ENCODE data around the gene LPP. TPM values are rescaled to one million over a fixed set of nuclear protein-coding genes. Genes with fewer than 3 reads are reported as not detected.

LPP gene
- total RNA-seq, 1 experiment from 2014 or later = 148 TPM

DNA sequence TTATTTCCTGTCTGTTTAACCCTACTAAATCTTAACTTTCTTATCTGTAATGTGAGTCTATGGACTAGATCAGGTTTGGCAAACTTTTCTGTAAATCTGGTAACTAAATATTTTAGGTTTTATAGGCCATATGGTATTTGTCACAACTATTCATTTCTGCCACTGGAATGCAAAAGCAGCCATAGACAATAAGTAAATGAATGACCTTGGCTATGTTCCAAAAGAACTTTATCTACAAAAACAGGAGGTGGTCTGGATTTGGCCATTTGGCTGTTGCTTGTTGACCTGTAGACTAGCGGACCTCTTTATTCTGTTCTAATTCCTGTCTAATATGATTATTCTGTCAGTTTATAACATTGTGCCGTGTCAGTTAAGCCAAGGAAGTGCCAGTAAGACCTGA, 314.2 kb downstream of the LPP start:
- intact Hi-C loops (cut with micrococcal nuclease; ENCODE audit: unreplicated experiment) = no loop called here
- no peaks in the 10 kb centered on the region for H3K4me1 ChIP-seq (replicated peaks; ENCODE audit: insufficient read depth)
- H3K27ac ChIP-seq = no peak overlapping the region
- no peaks in the 10 kb centered on the region for H3K27me3 ChIP-seq (ENCODE audit: insufficient read depth, low read depth)
- H2AFZ ChIP-seq = no peak overlapping the region
- POLR2A ChIA-PET (ENCODE audit: unreplicated experiment) = interaction anchor here (0.6 kb wide), 1 partner anchor 728 kb away, joined by 3 read pairs; no protein-coding TSS in a partner anchor
- no peaks in the 10 kb centered on the region for H3K9me3 ChIP-seq (ENCODE audit: insufficient read depth, low read depth)
- TF ChIP-seq EZH2 (IDR thresholded peaks at IDR 0.05; ENCODE audit: low read depth) = no peak
- TF ChIP-seq, protein P1, sequence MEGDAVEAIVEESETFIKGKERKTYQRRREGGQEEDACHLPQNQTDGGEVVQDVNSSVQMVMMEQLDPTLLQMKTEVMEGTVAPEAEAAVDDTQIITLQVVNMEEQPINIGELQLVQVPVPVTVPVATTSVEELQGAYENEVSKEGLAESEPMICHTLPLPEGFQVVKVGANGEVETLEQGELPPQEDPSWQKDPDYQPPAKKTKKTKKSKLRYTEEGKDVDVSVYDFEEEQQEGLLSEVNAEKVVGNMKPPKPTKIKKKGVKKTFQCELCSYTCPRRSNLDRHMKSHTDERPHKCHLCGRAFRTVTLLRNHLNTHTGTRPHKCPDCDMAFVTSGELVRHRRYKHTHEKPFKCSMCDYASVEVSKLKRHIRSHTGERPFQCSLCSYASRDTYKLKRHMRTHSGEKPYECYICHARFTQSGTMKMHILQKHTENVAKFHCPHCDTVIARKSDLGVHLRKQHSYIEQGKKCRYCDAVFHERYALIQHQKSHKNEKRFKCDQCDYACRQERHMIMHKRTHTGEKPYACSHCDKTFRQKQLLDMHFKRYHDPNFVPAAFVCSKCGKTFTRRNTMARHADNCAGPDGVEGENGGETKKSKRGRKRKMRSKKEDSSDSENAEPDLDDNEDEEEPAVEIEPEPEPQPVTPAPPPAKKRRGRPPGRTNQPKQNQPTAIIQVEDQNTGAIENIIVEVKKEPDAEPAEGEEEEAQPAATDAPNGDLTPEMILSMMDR (conservative IDR thresholded peaks at IDR 0.05) = no peak
- H3K79me2 ChIP-seq (ENCODE audit: low read depth) = no peaks in the 10 kb centered on the region
- H3K9me2 ChIP-seq (ENCODE audit: insufficient read depth) = no peaks in the 10 kb centered on the region
- no peak overlapping the region for H3K4me3 ChIP-seq
- no peaks in the 10 kb centered on the region for H4K20me1 ChIP-seq (ENCODE audit: insufficient read depth)
- H3K36me3 ChIP-seq (ENCODE audit: low read depth) = no peaks in the 10 kb centered on the region
- no peak overlapping the region for H3K4me2 ChIP-seq
- H3F3A ChIP-seq (ENCODE audit: insufficient read depth, low read depth) = peaks cover 11% of the 10 kb centered on the region; the same call in 1 of the 2 replicates
- no TSS peak for BruUV-seq (replicated peaks)
- CTCF ChIA-PET = no interaction called here
- DNase-seq = no peak

DNA sequence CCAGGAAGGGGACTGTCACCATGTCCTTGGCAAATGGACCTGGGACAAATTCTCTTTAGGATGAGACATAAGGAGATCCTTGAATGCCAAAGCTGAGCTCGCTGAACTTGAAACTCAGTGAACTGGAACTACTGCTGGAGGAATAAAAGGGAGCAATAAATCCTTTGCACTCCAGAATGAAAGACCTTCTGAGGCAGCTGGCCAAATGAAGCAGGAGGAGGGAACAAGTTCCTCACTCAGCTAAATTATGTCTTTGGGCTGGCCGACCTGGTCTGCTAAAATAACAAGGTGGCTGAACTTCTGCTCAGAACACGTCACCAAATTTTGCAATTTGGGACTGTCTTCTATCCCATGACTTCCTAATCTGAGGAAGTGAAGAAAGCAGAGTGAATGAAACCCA, 314.7 kb downstream of the LPP start:
- Histone ChIP-seq H3K9me2 (ENCODE audit: insufficient read depth) (no peaks in the 10 kb centered on the region), H3F3A (ENCODE audit: insufficient read depth, low read depth) (peaks cover 9% of the 10 kb centered on the region; the same call in 1 of the 2 replicates), H2AFZ (no peak overlapping the region), H4K20me1 (ENCODE audit: insufficient read depth) (no peaks in the 10 kb centered on the region), H3K36me3 (ENCODE audit: low read depth) (no peaks in the 10 kb centered on the region), H3K27ac (no peak overlapping the region), H3K4me2 (no peak overlapping the region), H3K79me2 (ENCODE audit: low read depth) (no peaks in the 10 kb centered on the region), H3K9me3 (ENCODE audit: insufficient read depth, low read depth) (no peaks in the 10 kb centered on the region), H3K4me1 (replicated peaks; ENCODE audit: insufficient read depth) (no peaks in the 10 kb centered on the region; the same call in 1 of the 2 replicates), H3K4me3 (no peak overlapping the region), H3K27me3 (ENCODE audit: insufficient read depth, low read depth) (no peaks in the 10 kb centered on the region)
- no peak for TF ChIP-seq EZH2 (IDR thresholded peaks at IDR 0.05; ENCODE audit: low read depth)
- TF ChIP-seq, protein P1 (conservative IDR thresholded peaks at IDR 0.05) = no peak
- DNase-seq = no peak
- POLR2A ChIA-PET (ENCODE audit: unreplicated experiment) = interaction anchor here (0.6 kb wide), 1 partner anchor 728 kb away, joined by 3 read pairs; no protein-coding TSS in a partner anchor
- BruUV-seq (replicated peaks) = no TSS peak
- CTCF ChIA-PET = no interaction called here
- intact Hi-C loops (cut with micrococcal nuclease; ENCODE audit: unreplicated experiment) = no loop called here

DNA sequence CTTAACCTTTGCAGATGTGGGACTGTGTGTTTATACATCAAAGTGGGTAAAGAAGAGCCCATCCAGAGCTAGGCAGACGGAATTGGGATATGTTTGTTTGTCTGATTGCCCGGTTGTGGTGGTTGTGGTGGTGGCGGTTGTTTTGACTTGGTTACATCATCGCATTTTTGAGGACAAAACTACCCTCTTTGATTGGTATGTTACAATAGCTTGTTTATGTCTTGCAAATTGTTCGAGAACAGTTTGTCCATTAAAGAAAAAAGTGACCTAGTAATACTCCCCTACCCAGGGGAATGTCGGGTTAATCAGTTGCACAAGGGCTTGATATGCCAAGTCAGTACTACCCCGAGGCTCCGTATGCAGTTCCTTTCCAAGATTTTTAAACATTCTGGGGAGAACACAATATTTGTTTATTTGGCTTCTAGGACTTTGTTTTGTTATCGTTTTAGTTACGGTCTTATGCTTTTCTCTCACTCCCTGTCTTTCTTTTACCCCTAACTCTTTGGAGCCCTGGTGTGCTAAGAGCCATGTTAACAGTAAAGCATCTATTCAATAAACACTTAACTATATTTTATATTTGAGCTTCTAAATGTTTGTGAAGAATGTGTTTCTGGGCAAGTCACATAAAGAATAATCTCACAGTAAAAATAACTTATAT, 315.4 kb downstream of the LPP start:
- BruUV-seq (replicated peaks) = no TSS peak
- H3K9me2 ChIP-seq (ENCODE audit: insufficient read depth) = no peaks in the 10 kb centered on the region
- ChIA-PET POLR2A (ENCODE audit: unreplicated experiment) (no interaction called here), CTCF (no interaction called here)
- H3K27me3 ChIP-seq (ENCODE audit: insufficient read depth, low read depth) = no peaks in the 10 kb centered on the region
- TF ChIP-seq, protein P1 (conservative IDR thresholded peaks at IDR 0.05) = no peak
- TF ChIP-seq EZH2 (IDR thresholded peaks at IDR 0.05; ENCODE audit: low read depth) = no peak
- H3K36me3 ChIP-seq (ENCODE audit: low read depth) = no peaks in the 10 kb centered on the region
- no peak overlapping the region for H3K27ac ChIP-seq
- no peak overlapping the region for H3K4me3 ChIP-seq
- H3K4me2 ChIP-seq = no peak overlapping the region
- no peaks in the 10 kb centered on the region for H3K9me3 ChIP-seq (ENCODE audit: insufficient read depth, low read depth)
- DNase-seq = no peak
- H4K20me1 ChIP-seq (ENCODE audit: insufficient read depth) = no peaks in the 10 kb centered on the region
- no peaks in the 10 kb centered on the region for H3K79me2 ChIP-seq (ENCODE audit: low read depth)
- no peak overlapping the region for H2AFZ ChIP-seq
- intact Hi-C loops (cut with micrococcal nuclease; ENCODE audit: unreplicated experiment) = no loop called here
- H3F3A ChIP-seq (ENCODE audit: insufficient read depth, low read depth) = peaks cover 7% of the 10 kb centered on the region; the same call in 1 of the 2 replicates
- no peaks in the 10 kb centered on the region; the same call in 1 of the 2 replicates for H3K4me1 ChIP-seq (replicated peaks; ENCODE audit: insufficient read depth)

Measured in PC-9 (cell line).